GM12875 (cell line): ENCODE data around the gene PERCC1.
"Not testable (repeated sequence)": the region's sequence is repeated elsewhere in the genome, so short reads cannot be mapped to it uniquely, and the experiment has no call there.

Experiments used
- H3K4me3 ChIP-seq: one replicate; pipeline ENCODE4 v1.5.1; 2011; ENCODE audit warnings: low read depth, low read length, control low read depth
- CTCF ChIP-seq: IDR thresholded peaks from 2 replicates; pipeline ENCODE4 v1.5.1; 2011; ENCODE audit warnings: low read depth, mild to moderate bottlenecking, control low read depth, inconsistent platforms, low read length, moderate library complexity, borderline replicate concordance; ENCODE audit not compliant: insufficient read depth

The PERCC1 gene

DNA sequence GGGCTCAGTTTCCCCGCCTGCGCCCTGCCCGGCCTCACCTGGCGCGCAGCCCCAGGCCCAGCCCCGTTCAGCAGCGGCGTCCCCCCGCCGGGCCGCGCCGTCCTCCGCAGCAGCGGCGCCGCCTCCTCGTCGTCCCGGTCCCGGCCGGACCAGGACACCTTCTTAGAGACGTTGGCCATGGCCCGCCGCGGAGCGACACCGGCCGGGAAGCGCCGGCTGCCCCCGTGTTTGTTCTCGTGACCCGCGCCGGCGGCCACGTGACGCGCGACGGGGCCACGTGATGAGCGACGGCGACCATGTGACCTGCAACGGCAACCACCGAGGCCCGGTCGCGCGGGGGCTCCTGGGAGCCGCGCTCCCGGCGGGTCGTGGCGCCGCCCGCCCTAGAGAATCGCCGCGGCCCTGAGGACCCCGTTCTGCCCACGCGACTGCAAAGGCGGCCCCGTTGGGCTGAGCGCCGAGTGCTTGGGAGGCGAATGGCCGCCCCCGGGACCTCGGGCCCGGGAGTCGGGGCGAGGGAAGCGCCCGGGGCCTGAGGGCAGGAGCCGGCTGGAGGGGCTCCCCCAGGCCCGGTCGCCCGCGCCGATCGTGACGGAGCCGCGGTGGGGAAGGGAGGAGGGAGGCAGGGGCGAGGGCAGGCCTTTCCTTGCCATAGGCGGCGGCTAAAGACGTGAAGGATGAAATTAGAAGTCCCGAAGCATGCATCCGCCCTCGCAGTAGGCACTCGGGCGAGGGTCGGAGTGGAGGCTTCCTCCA, 44.1 kb downstream of the PERCC1 start, which contains the start of gene CLCN7:
TSS of gene CLCN7 (minus strand) at position 233 of the 756 bp plus-strand sequence. CDS start at position 179, 54 bp downstream.
- peak within 1 kb of the TSS; percentile 90 for H3K4me3 ChIP-seq
- TF ChIP-seq CTCF, result no peak

DNA sequence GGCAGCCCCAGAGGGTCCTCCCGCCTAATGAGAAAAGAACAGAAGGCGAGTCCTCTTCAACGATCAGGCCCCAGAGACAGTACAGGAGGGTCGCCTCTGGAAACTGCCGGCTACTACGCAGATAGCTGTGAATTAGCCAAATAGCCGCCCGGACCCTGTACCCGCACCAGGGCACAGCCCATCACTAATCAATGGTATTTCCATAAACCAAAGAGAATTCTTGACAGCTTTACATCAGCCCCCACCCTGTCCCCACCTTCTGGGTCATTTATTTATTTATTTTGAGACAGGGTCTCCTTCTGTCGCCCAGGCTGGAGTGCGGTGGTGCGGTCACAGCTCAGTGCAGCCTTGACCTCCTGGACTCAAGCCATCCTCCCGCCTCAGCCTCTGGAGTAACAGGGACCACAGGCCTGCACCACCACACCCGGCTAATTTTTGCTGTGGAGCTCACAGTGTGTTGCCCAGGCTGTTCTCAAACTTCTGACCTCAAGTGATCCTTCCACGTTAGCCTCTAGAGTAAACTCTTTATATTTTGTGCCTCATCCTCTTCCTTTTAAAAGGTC, 44.8 kb downstream of the PERCC1 start:
- no peak for TF ChIP-seq CTCF
- peak overlapping the region; percentile 90 for H3K4me3 ChIP-seq

- H3K4me3 ChIP-seq, result no peak overlapping the region
These were observed 46.2 kb downstream of the PERCC1 start for GRCh38 chr16:1477033-1477432.

GRCh38 chr16:1478937-1479336, 48.1 kb downstream of the PERCC1 start:
- not testable (repeated sequence) for H3K4me3 ChIP-seq

More at GRCh38 chr16:1477033-1477432, 46.2 kb downstream of the PERCC1 start:
- no peak for TF ChIP-seq CTCF

DNA sequence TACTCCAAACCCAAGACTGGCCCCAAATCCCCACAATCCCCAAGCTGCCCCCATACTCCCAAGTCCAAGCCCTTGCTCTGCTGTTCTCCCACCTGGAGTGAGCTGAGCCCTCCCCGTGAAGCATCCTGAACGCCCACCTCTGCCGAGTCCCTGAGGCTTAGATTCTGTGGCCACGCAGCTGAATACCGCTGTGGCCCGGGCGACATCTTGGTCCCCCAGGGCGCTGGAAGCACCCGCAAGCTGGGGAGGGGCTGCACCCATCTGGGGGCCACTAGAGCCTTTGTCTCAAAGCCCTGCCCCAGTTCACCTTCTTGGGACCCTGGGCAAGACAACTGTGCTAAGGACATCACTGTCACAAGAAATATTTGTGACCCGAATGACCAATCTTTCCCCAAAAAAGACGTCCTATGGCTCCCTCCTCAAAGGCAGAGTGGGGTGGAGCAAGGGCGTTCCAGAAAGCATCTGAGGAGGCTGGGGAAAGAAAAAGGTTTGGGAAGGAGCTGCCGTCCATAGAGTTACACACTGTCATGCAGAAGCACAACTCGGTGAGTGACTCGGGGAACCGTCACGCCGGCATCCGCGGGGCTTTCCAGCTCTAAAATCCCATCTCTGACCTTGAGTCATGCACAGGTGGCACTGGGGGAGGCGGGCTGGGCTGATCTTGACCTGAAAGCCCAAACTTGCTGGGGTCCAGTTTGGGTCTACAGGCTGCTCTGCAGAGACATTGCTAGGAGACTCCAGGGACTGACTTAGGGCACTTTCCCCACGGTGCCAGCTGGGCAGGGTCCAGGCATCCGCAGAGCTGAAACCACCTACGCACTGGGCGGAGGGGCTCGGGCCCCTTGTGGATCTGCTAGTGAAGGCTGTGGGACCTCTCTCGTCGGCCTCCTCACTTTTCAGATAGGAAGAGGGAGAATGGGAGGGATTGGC, 51.3 kb downstream of the PERCC1 start:
- no peak for TF ChIP-seq CTCF
- no peak overlapping the region for H3K4me3 ChIP-seq
